ENCODE data around the gene PCDHA1.
"Not testable (repeated sequence)": the region's sequence is repeated elsewhere in the genome, so short reads cannot be mapped to it uniquely, and the experiment has no call there.

Gene PCDHA1

DNA sequence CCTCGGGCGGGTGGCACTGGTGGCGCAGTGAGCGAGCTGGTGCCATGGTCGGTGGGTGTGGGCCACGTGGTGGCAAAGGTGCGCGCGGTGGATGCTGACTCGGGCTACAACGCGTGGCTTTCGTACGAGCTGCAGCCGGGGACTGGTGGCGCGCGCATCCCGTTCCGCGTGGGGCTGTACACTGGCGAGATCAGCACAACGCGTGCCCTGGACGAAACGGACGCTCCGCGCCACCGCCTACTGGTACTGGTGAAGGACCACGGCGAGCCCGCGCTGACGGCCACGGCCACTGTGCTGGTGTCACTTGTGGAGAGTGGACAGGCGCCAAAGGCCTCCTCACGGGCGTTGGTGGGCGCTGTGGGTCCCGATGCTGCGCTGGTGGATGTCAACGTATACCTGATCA lies 22.9 kb downstream of the PCDHA1 start:
- no peak for DNase-seq

- DNase-seq: no peak
Measured at GRCh38 chr5:140821375-140822280, 35.7 kb downstream of the PCDHA1 start, which contains the start of gene PCDHA5. PCDHA5 (plus strand) TSS chr5:140821613.

GRCh38 chr5:140822281-140822629 lies 36.3 kb downstream of the PCDHA1 start:
- DNase-seq: no peak

GRCh38 chr5:140822969-140823368 lies 37.0 kb downstream of the PCDHA1 start:
- DNase-seq: not testable (repeated sequence)

- no peak for DNase-seq
Measured at GRCh38 chr5:140823475-140823874, 37.5 kb downstream of the PCDHA1 start.

DNA sequence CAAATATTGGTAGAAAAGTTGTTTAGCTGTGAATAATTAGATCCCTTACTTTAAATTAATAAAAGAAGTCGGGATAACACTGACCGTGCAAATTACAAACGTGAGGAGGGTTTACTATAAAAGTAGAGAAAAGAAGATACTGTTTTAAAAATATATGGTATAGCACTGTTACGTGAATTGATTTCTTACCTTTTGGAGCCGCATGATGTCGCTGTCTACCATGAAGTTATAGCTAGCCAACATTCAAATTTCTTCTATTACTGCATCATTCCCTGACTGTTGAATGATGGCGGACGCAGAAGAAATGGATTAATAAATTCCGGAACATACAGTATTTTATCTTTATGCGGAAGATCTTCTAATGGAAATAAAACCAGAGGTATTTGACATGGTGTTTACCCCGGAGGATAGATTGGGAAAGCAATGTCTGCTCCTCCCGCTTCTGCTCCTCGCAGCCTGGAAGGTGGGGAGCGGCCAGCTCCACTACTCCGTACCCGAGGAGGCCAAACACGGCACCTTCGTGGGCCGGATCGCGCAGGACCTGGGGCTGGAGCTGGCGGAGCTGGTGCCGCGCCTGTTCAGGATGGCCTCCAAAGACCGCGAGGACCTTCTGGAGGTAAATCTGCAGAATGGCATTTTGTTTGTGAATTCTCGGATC lies 41.9 kb downstream of the PCDHA1 start, which contains the start of gene PCDHA6:
TSS of gene PCDHA6 (plus strand) at position 257 of the 658 bp plus-strand sequence. CDS start at position 389, 132 bp downstream.
- DNase-seq: no peak

DNA sequence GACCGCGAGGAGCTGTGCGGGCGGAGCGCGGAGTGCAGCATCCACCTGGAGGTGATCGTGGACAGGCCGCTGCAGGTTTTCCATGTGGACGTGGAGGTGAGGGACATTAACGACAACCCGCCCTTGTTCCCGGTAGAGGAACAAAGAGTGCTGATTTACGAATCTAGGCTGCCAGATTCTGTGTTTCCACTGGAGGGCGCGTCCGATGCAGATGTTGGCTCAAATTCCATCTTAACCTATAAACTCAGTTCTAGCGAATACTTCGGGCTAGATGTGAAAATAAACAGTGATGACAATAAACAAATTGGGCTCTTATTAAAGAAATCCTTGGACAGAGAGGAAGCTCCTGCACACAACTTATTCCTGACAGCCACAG lies 42.4 kb downstream of the PCDHA1 start:
- no peak for DNase-seq

- DNase-seq: not testable (repeated sequence)
Measured at GRCh38 chr5:140829511-140830501, 43.9 kb downstream of the PCDHA1 start.

DNA sequence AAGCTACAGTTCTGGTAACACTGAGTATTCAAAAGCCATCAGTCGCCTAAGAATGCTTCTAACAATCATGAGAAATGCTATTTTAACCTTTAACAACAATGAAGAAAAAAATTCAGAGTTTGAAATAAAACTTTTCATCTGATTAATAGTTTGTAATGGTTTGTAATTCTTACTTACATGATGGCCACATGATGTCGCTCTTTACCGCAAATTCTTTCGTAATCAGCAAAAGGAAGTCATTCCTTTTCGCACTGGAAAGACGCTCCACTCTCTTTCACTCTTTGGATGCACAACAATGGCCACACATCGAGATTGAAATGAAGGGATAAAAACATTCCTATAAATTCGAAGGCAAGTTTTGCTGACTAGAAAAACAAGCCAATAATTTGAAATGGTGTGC lies 48.1 kb downstream of the PCDHA1 start, which contains the start of gene PCDHA7:
TSS of gene PCDHA7 (plus strand) at position 277 of the 400 bp plus-strand sequence. CDS start at position 392, 115 bp downstream.
- DNase-seq: no peak

- not testable (repeated sequence) for DNase-seq
Measured at GRCh38 chr5:140834439-140835008, 48.6 kb downstream of the PCDHA1 start.

GRCh38 chr5:140835622-140836510 lies 49.9 kb downstream of the PCDHA1 start:
- no peak for DNase-seq

- peak; percentile 79 for DNase-seq
Measured at GRCh38 chr5:140840978-140841962, 55.3 kb downstream of the PCDHA1 start, which contains the start of gene PCDHA8. PCDHA8 (plus strand) TSS chr5:140841187; CDS start chr5:140841322, 135 bp downstream.

DNA sequence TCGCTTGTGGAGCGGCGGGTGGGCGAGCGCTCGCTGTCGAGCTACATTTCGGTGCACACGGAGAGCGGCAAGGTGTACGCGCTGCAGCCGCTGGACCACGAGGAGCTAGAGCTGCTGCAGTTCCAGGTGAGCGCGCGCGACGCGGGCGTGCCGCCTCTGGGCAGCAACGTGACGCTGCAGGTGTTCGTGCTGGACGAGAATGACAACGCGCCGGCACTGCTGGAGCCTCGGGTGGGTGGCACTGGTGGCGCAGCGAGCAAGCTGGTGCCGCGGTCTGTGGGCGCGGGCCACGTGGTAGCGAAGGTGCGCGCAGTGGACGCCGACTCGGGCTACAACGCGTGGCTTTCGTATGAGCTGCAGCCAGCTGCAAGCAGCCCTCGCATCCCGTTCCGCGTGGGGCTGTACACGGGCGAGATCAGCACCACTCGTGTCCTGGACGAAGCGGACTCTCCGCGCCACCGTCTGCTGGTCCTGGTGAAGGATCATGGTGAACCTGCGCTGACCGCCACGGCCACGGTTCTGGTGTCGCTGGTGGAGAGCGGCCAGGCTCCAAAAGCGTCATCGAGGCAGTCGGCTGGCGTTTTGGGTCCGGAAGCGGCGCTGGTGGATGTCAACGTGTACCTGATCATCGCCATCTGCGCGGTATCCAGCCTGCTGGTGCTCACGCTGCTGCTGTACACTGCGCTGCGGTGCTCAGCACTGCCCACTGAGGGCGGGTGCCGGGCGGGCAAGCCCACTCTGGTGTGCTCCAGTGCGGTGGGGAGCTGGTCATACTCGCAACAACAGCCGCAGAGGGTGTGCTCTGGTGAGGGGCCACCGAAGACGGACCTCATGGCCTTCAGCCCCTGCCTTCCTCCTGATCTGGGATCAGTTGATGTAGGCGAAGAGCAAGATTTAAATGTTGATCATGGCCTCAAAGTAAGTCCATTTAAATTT lies 57.1 kb downstream of the PCDHA1 start:
- no peak for DNase-seq

- DNase-seq: not testable (repeated sequence)
Measured at GRCh38 chr5:140848139-140849102, 62.5 kb downstream of the PCDHA1 start, which contains the start of gene PCDHA9. PCDHA9 (plus strand) TSS chr5:140848382; CDS start chr5:140848496, 114 bp downstream.

GRCh38 chr5:140849831-140850634 lies 64.1 kb downstream of the PCDHA1 start:
- DNase-seq: not testable (repeated sequence)
